Loucy (cell line): ENCODE results near the gene NIPA2.

Experiments used
- CTCF ChIP-seq: fragments of 200-600 bp; sonication (generic); conservative IDR thresholded peaks from 2 replicates; pipeline ENCODE4 v1.5.1; 2014; ENCODE audit warnings: mild to moderate bottlenecking, antibody characterized with exemption, low read length
- EZH2phosphoT487 ChIP-seq: fragments of 200-600 bp; IDR thresholded peaks from 2 replicates; pipeline ENCODE4 v1.6.1; 2018; ENCODE audit warnings: antibody characterized with exemption, mild to moderate bottlenecking, moderate library complexity, borderline replicate concordance

- no peak for TF ChIP-seq CTCF
- no peak for TF ChIP-seq EZH2phosphoT487
Observed at GRCh38 chr15:22827125-22827524, 11.3 kb upstream of the NIPA2 start.
